GM12801 (cell line): ENCODE results near the gene PRDM8.

Experiments
- CTCF ChIP-seq: IDR thresholded peaks from one replicate; pipeline ENCODE4 v1.5.1; 2011; ENCODE audit warnings: control low read depth; ENCODE audit not compliant: insufficient read length; ENCODE audit errors: extremely low read depth

The PRDM8 gene

GRCh38 chr4:80196922-80197573 is at the start of gene PRDM8:
Gene PRDM8, plus strand, starts transcription at chr4:80197503. Its CDS starts 2,578 bp downstream, at chr4:80200081.
- TF ChIP-seq CTCF: no peak

- no peak for TF ChIP-seq CTCF
Observed at GRCh38 chr4:80150387-80151180, 46.7 kb upstream of the PRDM8 start.

- TF ChIP-seq CTCF: no peak
Observed at GRCh38 chr4:80151981-80152380, 45.3 kb upstream of the PRDM8 start.

- no peak for TF ChIP-seq CTCF
Observed at GRCh38 chr4:80153874-80154544, 43.3 kb upstream of the PRDM8 start.

GRCh38 chr4:80154545-80154933 is 42.8 kb upstream of the PRDM8 start:
- no peak for TF ChIP-seq CTCF

GRCh38 chr4:80155316-80155982 is 41.9 kb upstream of the PRDM8 start:
- no peak for TF ChIP-seq CTCF

- no peak for TF ChIP-seq CTCF
Observed at GRCh38 chr4:80156410-80156809, 40.9 kb upstream of the PRDM8 start.
